CMK (cell line): ENCODE data around the gene THSD7A.

Experiments
- DNase-seq: peaks from one replicate; pipeline ENCODE4 v3.0.0-alpha.2; 2010; ENCODE audit warnings: low read depth

The THSD7A gene

DNA sequence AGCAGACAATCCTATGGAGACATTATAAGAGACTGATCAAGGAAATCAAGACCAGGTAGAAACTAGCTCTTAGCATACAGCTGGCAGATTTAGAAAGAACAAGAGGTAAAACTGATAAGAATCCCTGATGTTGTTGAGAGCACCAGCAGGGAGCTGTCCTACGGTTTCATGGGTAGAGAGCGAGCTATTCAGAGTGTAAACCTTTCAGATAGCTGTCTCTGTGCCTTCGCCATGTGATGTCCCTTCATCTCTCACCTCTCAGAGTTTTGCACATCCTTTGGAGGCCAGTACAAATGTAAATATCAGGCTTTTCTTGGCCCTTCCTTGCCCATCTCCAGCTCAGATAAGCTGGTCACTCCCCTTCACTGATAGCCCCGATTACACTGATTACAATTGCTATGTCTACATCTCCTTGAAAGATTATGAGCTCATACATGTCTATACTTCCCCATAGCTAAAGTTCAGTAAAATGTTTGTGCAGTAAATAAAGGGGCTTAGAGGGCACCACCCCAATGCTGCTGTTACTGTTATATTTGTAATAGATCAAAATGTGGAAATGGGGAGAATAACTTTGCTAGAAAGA lies 21.9 kb downstream of the THSD7A start:
- no peak for DNase-seq

DNA sequence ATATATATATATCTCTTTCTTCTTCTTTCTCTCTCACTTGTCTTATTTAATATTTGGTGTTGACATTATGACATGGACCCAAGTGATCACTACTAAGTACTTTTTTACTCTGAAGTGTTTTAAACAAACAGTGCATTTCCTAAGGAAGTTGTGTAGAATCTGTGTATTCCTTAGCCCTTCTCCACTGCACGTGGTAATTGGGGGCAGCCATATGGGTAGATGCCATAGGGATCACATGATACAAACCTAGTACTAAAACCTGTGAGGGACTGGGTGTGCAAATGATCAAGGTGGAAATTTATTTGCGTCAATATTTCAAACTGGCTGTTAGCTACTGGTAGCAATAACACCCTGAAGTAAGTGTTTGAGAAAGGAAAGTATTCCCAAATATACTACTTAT lies 25.0 kb downstream of the THSD7A start:
- DNase-seq = no peak

DNA sequence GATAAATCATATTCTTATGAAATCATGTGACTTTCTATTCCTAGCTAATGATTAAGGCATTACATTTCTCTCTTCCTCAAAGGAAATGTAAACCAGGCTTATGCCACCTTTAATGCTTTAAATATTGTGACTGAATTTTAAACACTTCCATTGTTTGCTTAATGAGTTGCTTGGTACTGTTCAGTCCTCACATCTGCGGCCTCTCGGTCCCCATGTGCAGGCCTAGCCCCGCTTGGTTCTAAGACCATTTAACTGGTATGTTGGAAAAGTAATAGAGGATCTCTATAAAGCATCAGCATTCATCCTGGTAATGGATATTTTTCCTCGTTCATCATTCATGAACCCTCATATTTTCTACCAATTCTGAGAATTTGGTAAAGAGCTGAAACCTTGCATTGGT lies 27.4 kb downstream of the THSD7A start:
- no peak for DNase-seq

DNA sequence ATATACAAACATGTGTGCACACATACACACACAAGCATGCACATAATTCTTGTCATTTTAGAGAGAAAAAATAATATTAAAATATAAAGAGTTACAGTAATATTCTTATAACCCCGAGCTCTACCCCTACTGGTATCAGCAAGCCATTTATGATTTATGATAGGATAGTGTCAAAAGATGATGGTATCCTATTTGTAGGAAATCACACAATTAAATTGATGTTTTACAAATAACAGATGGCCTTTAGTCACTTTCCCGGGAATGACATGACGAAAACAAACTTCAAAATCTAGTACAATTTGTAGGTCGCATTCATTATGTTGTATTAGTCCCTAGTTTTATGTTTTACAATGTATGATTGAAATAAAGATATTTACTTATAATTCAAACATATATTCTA lies 36.8 kb downstream of the THSD7A start:
- DNase-seq = no peak

DNA sequence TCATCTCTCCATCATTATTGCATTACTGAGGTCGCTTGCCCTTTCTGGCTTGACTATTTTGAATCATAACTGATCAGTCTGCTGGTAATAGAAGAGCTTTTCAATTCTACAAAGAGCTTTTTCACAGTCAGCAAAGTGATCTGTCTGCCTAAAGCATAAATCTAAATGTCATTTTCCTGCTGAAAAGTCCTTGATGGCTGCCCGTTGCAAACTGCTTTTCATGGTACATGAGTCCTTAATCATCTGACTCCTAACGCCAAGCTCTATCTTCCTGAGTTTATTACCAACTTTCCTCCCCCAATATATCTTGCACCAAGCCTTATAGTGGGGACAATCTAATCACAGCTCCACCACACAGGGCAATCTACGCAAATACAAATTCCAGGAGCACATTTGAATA lies 39.8 kb downstream of the THSD7A start:
- no peak for DNase-seq

DNA sequence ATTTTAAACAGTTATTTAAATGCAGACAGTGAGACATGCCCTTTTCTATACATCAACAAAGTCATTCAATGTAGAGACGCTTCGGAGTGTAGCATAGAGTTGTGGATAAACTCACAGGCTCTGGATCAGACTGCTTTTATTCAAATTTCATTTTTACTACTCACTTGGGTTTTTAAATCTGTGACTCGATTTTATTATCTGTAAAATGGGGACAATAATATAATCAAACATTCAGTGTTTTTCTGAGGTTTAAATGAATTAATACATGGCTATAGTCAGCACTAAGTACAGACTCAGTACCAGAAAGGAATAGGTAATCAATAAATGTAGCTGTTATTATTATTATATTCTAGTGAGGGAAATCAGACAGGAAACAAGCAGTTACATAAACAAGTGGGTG lies 43.4 kb downstream of the THSD7A start:
- no peak for DNase-seq

DNA sequence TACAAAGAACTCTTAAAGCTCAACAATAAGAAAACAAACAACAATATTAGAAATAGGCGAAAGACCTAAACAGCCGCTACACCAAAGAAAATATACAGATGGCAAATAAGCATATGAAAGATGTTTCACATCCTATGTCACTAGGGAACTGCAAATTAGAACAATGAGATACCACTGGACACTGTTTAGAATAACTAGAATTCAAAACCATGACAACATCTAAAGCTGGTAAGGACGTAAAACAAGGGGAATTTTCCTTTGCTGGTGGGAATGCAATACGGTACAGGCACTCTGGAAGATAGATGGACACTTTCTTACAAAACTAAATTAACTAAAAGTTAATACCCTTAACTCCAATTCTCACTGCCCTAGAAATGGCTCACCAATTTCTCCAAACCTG lies 44.5 kb downstream of the THSD7A start:
- DNase-seq = no peak

DNA sequence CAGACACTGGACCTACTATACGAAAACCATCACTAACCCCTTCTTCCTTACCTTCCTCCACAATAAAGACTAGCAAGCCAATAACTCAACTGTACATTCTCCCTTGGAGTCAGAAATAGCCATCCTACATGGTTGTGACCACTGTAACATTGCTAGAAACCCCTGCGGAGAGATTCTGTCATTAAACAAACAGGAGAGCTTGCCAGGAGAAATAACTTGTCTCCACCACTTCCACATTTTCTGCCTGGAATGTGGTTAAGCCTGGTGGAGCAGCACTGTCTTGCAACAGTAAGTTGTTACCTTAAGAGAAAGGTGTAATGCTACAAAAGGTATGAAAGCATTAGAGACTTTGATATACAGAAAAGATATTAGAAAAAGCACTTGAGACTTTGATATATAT lies 45.8 kb downstream of the THSD7A start:
- no peak for DNase-seq

DNA sequence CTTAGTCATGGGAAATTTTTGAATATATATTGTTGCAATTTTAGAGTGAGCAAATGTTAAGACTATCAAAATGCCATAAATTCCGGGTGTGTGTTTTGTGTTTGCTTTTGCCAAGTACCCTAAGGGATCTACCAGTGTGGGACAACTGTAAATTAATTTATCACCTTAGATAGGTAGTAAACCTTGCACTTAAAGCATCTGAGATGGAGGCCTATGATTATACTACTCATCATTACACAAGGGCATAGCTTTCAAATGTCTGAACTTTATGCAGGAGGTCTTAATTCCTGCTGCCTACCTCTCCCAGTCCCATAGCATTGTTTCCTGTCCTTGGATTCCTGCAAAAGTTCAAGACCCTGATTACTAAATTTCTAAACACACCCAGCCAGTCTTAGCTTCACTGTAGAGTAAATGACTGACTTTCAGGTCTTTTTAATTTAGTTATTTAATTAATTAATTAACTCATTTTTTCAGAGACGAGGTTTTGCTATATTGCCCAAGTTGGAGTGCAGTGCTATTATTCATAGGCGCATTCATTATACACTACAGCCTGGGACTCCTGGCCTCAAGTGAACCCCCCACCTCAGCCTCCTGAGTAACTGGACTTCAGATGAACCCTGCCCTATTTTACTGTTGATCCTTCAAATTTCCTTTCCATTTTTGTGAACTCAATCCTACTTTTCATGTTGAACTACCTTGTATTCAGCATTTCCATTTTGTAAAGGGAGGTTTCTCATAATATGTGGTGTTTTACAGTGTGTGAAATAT lies 47.0 kb downstream of the THSD7A start:
- DNase-seq = no peak

DNA sequence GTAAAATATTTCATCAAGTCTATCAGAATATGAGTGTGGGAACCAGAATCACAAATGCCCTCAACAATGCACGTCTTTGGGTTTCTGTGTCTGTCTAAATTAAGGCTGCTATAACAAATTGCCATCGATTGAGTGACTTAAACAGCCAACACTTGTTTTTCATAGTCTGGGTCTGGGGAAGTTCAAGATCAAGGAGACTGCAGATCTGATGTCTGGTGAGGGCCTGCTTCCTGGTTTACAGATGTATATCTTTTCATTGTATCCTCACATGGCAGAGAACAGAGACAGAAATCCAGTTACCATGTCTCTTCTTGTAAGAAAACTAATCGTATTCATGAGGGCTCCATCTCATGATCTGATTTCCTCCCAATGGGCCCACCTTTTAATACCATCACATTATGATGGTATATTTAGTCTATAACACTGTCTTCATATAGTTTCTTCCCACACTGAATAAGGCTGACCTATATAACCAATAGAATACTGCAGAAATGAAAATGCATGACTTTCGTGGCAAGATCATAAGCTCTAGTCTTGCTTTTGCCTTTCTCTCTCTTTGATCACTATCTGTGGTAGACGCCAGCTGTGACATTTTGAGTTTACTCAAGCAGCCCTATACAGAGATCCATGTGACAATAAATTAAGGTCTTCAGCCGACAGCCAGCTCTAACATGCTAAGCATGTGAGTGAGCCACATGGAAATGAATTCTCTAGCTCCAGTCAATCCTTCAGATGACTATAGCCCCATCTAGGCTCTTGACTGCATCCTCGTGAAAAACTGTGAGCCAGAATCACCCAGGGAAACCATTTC lies 51.9 kb downstream of the THSD7A start:
- DNase-seq = no peak

DNA sequence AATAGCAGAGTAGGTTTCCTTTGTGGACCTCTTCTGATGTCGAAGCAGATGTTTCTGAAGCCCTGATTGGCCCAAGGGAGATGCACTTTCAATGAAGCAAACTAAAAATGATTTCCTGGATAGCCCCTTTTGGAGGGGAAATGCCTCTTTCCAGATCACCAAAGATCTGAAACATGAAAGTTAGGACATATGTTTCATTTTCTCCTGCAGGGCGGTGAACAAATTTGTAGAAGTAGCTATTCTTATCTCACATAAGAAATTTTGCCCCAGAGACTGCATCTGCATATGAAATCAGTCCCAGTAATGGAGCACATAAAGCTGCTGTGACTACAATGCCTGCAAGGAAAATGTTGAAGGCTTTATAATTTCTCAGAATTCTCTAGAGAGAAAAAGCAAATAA lies 56.0 kb downstream of the THSD7A start:
- DNase-seq = no peak

DNA sequence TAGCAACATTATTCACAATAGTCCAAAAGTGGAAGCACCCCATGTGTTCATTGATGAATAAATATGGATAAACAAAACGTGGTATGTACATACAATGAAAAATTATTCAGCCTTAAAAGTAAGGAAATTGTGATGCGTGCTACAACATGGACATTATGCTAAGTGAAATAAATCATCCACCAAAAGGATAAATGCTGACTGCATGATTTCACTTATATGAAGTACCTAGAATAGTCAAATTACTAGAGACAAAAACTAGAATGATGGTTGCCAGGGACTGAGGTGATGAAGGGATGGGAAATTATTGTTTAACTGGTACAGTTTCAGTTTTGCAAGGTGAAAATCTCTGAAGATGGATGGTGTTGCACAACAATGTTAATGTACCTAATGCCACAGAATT lies 56.6 kb downstream of the THSD7A start:
- DNase-seq = no peak

DNA sequence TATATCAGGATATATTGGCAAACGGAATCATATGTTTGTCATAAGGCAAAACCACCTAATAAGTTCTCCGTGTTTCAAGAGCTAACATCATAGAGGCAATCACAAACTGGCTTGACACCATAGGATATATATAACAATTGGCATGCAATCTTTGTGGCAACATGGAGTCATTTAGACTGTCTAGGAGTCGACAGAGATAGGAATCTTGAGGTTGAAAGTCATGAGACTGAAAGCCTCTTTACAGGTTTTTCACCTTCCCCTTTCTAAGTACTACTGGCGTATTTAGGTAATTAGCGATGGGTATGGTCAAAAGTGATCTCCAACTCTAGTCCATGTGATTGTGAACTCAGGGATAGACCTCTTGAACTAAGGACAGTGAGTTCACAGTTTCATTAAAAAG lies 63.7 kb downstream of the THSD7A start:
- no peak for DNase-seq

DNA sequence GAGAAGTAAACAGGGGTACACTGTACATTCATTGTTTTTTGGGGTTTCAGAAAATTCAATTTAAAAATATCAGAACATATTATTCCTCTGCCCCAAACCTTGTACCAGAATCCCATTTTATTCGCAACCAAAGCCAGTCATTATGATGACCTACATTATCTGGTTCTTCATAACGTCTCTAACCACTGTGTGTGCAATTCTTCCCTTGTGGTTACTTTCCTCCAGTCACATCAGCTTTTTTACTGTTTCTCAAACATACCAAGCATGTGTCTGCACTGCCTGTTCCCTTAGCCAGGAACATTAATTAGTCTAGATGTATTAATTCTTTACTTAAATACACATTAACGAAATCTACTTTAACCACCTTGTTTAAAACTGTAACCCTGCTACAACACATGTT lies 64.8 kb downstream of the THSD7A start:
- no peak for DNase-seq

DNA sequence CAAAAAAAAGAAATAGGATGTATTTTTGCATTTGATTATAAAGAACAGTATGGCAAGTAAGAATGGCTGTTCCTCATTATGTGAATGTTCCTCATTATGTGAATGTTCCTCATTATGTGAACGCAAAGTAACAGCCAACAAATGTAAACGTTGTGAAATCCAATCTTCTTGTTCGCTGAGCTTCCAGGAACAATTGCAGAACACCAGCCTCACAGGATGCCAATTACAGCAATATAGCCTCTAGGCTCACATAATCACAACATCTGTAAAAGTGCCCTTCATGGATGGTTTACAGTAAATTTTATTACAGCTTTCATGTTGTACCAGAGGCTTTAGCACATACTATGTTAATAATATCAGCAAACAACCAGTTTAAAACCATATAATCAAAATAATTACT lies 71.6 kb downstream of the THSD7A start:
- no peak for DNase-seq

DNA sequence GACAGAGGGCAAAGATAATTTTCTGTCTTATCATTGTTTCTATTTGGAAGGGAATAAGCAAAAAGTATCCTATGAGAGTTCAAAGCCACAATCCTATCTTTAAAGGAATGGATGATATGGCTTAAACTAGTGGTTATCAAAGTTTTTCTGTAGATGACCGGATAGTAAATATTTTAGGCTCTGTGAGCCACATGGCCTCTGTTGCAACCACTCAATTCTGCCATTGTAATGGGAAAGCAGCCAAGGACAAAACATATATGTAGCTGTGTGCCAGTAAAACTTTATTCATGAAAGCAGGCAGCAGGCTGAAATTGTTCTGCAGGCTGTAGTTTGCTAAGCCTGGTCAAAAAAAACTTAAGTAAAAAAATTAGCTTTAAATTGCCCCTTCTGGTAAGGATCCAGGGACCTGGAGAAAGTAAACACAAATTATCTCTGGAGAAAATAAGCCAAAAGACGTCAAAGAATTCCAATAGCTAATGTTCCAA lies 73.3 kb downstream of the THSD7A start:
- no peak for DNase-seq

DNA sequence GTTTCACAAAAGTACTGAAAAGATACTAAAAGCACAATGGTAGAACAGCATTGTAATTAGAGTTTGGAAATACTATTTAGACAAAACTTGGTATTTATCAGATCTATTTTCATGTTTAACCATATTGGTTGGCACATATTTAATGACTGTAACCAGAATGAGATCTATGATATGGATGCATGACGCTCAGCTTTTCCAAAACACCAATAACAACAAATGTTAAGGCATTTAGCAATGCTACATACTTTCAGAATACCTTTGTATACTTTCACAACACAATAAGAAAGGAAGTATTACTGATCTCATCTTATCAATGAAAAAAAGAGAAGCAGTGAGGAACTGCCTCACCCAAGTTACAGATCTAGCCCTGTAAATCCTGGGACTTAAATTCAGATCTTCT lies 74.8 kb downstream of the THSD7A start:
- no peak for DNase-seq

DNA sequence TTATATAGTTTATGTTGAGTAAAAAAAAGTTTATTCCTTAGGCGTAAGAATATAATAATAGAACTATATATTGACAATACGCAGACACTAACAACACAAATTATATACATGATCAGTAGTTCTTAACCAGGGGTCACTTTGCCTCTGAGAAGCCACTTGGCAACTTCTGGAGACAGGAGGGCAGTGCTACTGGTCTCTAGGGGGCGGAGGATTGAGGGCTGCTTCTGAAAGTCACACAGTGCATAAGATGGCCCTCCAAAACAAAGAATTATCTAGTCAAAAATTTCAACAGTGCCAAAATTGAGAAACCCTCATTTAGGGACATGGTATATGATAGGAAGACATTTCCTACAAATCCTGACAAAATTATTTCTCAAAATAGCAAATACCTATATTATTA lies 77.1 kb downstream of the THSD7A start:
- no peak for DNase-seq

DNA sequence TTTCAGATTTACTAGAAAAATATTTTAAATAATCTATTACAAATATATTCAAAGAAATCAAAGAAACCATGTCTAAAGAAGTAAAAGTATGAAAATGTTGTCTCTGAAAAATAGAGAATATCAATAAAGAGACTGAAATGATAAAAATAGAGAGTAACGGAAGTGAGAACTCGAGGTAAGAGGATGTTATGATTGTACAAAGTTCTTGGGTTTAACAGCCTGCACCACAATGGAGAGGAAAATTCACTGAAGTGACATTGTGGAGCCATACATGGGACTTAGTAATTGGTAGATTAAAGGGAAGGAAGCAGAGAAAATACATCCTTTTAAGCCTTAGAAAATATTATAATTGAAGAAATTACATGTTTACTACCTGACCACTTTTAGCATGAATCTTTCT lies 77.9 kb downstream of the THSD7A start:
- no peak for DNase-seq

DNA sequence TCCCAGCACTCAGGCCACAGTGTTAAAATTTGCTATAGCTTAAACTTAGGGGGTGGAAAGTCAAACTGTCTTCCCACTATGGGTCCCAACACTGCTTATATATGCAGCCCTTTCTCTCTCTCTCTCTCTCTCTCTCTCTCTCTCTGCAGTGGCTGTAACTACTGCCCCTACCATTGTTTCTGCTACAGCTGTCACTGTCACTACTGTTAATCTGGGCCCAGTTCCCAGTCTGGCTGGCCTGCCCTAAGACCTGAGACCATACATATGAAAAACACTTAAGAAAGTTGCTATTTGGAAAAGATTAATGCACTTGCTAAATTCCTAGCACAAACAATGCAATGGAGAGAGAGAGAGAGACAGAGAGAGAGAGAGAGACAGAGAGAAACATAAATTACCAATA lies 78.6 kb downstream of the THSD7A start:
- DNase-seq = no peak

DNA sequence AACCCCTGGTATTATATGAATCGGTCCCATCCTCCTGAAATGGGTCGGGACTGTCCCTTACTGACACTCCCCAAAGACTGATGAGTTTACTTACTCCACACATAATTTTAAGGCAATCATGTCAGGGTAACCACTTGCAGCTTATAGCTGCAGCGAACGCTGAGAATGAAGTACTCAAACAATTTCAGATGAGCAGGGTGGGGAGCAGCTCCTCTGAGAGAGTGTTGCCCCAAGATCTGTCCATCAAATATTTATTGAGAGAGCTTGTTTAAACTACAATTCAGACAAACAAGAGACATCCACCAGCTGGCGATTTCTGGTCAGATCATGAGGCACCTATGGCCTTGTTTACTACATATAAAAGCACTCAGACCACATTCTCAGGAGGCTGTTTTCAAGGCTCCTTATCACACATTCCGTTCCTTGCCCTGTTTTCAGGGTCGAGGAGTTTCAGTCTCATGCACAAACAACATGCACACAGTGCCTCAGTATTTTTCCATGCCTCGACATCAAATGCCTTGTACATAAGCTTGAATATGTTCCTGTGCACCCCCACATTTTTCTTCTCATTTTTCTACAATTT lies 80.1 kb downstream of the THSD7A start:
- no peak for DNase-seq

DNA sequence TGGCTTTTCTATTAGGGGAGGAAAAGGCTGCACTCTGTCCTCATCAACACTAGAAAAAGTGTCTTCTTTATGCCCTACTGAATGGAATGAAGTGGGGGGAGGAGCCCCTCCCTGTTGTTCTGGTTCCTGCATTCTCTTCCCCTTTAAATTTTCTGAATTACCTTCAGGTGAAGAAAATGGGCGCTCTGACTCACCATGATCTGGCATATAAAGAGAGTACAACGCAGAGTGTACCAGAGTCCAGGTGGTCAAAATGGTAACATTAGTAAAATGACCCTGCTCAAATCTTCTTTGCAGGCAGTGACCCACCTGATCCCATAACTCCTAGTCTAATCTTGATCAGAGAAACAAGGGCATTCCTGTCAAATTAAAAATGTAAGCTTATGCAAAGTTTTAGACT lies 80.7 kb downstream of the THSD7A start:
- DNase-seq = no peak

DNA sequence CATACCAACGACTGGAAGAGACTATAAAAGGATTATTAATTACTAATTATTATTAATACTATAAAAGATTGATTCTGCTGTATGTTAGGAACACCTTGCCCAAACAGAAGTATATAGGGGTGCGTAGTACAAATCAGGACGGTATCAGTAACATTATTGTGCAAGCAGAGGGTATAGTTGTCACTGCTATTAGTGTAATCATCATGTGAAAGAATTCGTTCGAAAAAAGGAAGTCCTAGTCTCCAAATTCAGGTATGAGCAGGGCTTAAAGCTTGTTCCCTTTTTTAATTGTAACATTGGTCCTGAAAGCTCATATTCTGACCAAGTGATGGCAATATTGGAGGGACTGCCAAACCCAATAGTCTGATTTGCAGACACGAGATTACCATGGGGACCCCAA lies 81.8 kb downstream of the THSD7A start:
- no peak for DNase-seq
